Adrenal gland (tissue), 12 donors: ENCODE data around the gene KCNIP1. TPM values are rescaled to one million over a fixed set of nuclear protein-coding genes. Genes with fewer than 3 reads are reported as not detected.

Source experiments
- DNase-seq, 7 donors: peaks; one replicate each; pipeline ENCODE4 v3.0.0-alpha.2; 2019 to 2020
- H3K27ac ChIP-seq, 5 donors: fragments of 200-600 bp; sonication (generic) in 4 of 5; 1 replicate in 3 of 5; 2 replicates in 2 of 5; pipeline versions ENCODE4 v1.5.1 to v1.8.0; 2016 to 2020; ENCODE audit warnings: mild to moderate bottlenecking in 1 of 5
- H3K27me3 ChIP-seq: fragments of 200-600 bp; 2 replicates; pipeline ENCODE4 v1.8.0; 2021
- H3K36me3 ChIP-seq, 2 donors: fragments of 200-600 bp; replicated peaks in 1 of 2; 1 replicate in 1 of 2; 2 replicates in 1 of 2; pipeline versions ENCODE4 v1.5.1 to v1.8.0; 2018 to 2022
- H3K4me1 ChIP-seq, 2 donors: fragments of 200-600 bp; replicated peaks in 1 of 2; 1 replicate in 1 of 2; 2 replicates in 1 of 2; pipeline versions ENCODE4 v1.5.1 to v1.8.0; 2018 to 2021
- H3K4me3 ChIP-seq, 4 donors: fragments of 200-600 bp; sonication (generic) in 3 of 4; one replicate each; pipeline ENCODE4 v1.5.1; 2016 to 2018
- H3K9me3 ChIP-seq, 3 donors: fragments of 200-600 bp; sonication (generic) in 1 of 3; replicated peaks in 1 of 3; 1 replicate in 2 of 3; 2 replicates in 1 of 3; pipeline versions ENCODE4 v1.5.1 to v1.8.0; 2016 to 2021
- POLR2A ChIP-seq, 2 donors: fragments of 450-650 bp; IDR thresholded peaks; one replicate each; pipeline ENCODE4 v1.6.1; 2017; ENCODE audit warnings: antibody characterized with exemption in 2 of 2, mild to moderate bottlenecking in 2 of 2, moderate library complexity in 1 of 2
- WGBS, 4 donors: extraction: QIAGEN DNeasy Blood & Tissue Kit in 2 of 4; methylation state at CpG; one replicate each; pipeline versions ENCODE4 v1.1.5 to v1.1.7; 2013 to 2017; 5-methylcytosine and 5-hydroxymethylcytosine counted together
- intact Hi-C, 2 donors: fragments of 100-400 bp; cut with DNase I; formaldehyde crosslinking; loops; one replicate each; pipeline versions ENCODE4 v1.14.1 to v1.15.0; 2022 to 2023
- polyA plus RNA-seq, 3 donors: library from polyadenylated mRNA; stranded (reverse); fragments of 200-250 nt in 2 of 3; fragments of 350-450 nt in 1 of 3; fragmentation: Illumina TruSeq in 1 of 3; extraction: RNeasy Lipid Tissue Mini Kit (QIAGEN cat#74804) in 1 of 3; gene quantifications; one replicate each; pipeline ENCODE4 v1.2.3, GENCODE V29; 2013 to 2014
- total RNA-seq, 9 donors: library from RNA; depleted of rRNA in 4 of 9; stranded (reverse); fragments of >200 nt in 4 of 9; fragments of 120-200 nt in 1 of 9; fragmentation: NEBNext Ultra II Directional in 1 of 9; extraction: Animal tissue kit (Norgen Biotek cat#: 25700) in 1 of 9; gene quantifications; one replicate each; pipeline versions ENCODE4 v1.1.0 to v1.2.4, GENCODE V29; 2013 to 2023
- TF ChIP-seq, protein P1 (sequence below), 6 experiments: fragments of 450-650 bp in 4 of 6; fragments of 200-600 bp in 2 of 6; sonication (generic) in 1 of 6; IDR thresholded peaks; 1 replicate in 5 of 6; 2 replicates in 1 of 6; pipeline versions ENCODE4 v1.5.1 to v1.8.0; 2016 to 2021; ENCODE audit warnings: antibody characterized with exemption in 6 of 6, mild to moderate bottlenecking in 2 of 6, moderate library complexity in 1 of 6
- donor health status: healthy with polysubstance abuse.
- donor health status: Bipolar disorder and iron deficiency.
- donor health status: DM: yes; HTN: yes; CAD: no.
- donor health status: DM: no; HTN: no; CAD: no.
- donor health status: DM: no; HTN: no; CAD: no.
- donor health status: DM: yes; HTN: yes; CAD: no.

The KCNIP1 gene
- total and polyA plus RNA-seq, 12 donors: 0.14 to 12.6 (median 1.7) TPM; not detected in 1

DNA sequence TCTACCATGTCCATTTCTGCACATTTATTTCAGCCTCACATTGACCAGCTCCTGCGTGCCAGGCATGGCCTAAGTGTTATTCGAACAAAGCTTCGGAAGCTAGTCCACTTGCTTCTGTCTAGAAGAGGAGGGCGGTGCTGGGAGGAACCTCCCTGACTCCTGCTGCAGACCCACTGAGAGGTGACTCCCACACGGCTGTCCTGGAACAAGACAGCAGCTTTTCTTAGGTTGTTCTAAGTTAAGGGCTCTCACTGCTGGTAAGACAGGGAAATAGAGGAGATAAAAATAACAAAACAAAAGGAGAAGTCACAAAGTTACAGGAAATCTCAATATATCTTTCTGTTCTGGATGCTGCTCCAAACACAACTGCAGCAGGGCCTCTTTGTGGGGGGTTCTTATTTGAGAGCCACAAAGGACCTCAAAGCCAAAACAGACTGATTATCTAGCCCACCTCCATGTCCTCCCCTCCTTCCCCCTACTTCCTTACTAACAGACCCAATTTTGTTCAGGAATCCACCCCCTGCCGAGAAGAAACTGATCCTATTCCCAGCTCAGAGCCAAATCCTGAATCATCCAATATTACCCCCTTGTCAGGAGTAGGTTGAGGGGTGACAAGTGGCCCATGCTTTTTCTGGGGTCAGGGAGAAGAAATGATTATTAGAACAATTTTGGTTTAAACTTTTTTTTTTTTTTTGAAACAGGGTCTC is 28.4 kb upstream of the KCNIP1 start:
- intact Hi-C loops: no loop called here
- Histone ChIP-seq H3K4me3 (no peak overlapping the region), H3K36me3 (no peaks in the 10 kb centered on the region), H3K27ac (peak overlapping the region in 2 of 5 donors; percentile 12 to 54), H3K9me3 (no peaks in the 10 kb centered on the region), H3K4me1 (no peaks in the 10 kb centered on the region), H3K27me3 (no peaks in the 10 kb centered on the region)
- no peak for TF ChIP-seq POLR2A (IDR thresholded peaks at IDR 0.05)
- DNase-seq: no peak
- WGBS, 4 donors: 38 to 57% (median 52%) methylated on average over 6 of the region's 6 CpGs

DNA sequence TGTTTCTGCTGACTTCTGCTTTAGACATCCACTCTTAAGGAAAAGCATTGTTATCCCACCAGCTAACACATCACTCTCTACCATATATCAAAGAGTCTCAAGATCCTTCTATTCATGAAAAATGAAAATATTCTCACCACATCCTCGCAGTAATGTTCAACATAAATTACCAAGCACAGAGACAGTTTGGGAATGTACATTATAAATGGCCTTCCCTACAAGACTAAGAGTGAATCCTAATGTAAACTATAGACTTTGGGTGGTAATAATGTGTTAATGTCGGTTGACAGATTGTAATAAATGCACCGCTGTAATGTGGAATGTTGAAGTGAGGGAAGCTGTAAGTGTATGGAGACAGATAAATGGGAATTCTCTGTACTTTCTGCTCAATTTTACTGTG is 27.1 kb upstream of the KCNIP1 start:
- DNase-seq: no peak
- Histone ChIP-seq H3K36me3 (no peaks in the 10 kb centered on the region), H3K4me1 (no peaks in the 10 kb centered on the region), H3K27ac (no peak overlapping the region), H3K4me3 (no peak overlapping the region), H3K9me3 (no peaks in the 10 kb centered on the region), H3K27me3 (no peaks in the 10 kb centered on the region)
- no peak for TF ChIP-seq POLR2A (IDR thresholded peaks at IDR 0.05)
- TF ChIP-seq, protein P1, sequence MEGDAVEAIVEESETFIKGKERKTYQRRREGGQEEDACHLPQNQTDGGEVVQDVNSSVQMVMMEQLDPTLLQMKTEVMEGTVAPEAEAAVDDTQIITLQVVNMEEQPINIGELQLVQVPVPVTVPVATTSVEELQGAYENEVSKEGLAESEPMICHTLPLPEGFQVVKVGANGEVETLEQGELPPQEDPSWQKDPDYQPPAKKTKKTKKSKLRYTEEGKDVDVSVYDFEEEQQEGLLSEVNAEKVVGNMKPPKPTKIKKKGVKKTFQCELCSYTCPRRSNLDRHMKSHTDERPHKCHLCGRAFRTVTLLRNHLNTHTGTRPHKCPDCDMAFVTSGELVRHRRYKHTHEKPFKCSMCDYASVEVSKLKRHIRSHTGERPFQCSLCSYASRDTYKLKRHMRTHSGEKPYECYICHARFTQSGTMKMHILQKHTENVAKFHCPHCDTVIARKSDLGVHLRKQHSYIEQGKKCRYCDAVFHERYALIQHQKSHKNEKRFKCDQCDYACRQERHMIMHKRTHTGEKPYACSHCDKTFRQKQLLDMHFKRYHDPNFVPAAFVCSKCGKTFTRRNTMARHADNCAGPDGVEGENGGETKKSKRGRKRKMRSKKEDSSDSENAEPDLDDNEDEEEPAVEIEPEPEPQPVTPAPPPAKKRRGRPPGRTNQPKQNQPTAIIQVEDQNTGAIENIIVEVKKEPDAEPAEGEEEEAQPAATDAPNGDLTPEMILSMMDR (IDR thresholded peaks at IDR 0.05): no peak
- WGBS, 4 donors: 89 to 93% (median 92%) methylated on average over 3 of the region's 3 CpGs
- intact Hi-C loops: no loop called here

DNA sequence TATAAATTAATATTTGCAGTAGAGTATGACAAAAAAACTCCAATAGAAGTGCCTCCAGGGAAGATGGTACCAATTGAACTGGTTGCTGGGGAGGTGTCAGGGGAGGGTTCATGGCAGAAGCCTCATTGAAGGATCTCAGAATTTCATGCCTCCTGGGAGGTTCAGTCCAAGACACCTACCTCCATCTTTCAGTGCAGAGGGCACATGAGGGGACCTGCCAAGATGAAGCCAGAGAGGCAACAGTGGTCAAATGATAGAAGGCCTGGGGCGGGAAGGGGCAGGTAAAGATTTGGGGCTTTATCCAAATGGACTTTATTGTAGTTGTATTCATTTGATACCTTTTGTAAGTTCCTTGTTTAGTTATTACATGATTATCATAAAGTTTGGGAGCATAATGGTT is 25.9 kb upstream of the KCNIP1 start:
- Histone ChIP-seq H3K4me1 (no peaks in the 10 kb centered on the region), H3K9me3 (no peaks in the 10 kb centered on the region), H3K27me3 (no peaks in the 10 kb centered on the region), H3K36me3 (no peaks in the 10 kb centered on the region), H3K4me3 (no peak overlapping the region), H3K27ac (no peak overlapping the region)
- no peak for TF ChIP-seq POLR2A (IDR thresholded peaks at IDR 0.05)
- TF ChIP-seq, protein P1 (IDR thresholded peaks at IDR 0.05): no peak
- intact Hi-C loops: no loop called here
- no peak for DNase-seq
- 91 to 97% (median 94%) methylated on average over 1 of the region's 1 CpG for WGBS, 4 donors

DNA sequence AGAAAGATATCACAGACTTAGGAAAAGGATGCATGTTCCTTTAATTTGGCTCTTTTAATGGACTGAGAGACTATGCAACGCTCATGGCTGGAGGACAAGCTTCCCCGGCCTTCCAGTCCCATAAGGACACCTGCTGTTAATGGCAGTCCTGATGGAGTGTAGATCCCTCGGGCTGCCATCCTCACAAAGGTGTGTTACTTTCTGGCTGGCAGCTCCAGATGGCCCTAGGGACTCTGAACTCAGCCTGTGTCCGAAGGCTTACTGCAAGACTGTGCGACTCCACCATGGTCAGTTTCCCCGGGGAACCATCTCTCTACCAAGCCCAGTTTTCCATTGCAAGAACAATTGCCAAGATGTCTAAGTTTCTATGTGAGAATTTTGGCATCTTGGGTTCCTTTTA is 25.5 kb upstream of the KCNIP1 start:
- TF ChIP-seq POLR2A (IDR thresholded peaks at IDR 0.05): no peak
- TF ChIP-seq, protein P1 (IDR thresholded peaks at IDR 0.05): no peak

DNA sequence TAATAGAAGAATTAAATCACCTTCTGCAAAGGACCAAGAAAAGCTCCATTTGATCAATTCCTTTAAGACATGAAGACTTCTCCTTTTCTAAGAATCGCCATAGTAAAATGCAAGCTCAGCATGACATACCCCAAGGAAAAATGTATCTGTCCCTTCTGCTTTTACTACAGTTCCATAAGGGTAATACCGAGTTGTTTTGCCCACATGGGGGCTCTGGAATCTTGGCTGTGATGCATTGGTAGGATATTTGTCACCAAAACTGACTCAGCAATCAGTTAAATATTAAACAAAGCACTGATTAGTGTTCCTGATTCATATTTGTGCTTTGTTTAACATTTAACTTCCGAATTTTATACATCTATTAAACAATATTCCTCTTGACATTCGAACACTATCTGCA is 24.3 kb upstream of the KCNIP1 start:
- 49 to 56% (median 55%) methylated on average over 4 of the region's 4 CpGs for WGBS, 4 donors
- Histone ChIP-seq H3K9me3 (no peaks in the 10 kb centered on the region), H3K4me1 (no peaks in the 10 kb centered on the region), H3K27me3 (no peaks in the 10 kb centered on the region), H3K4me3 (no peak overlapping the region), H3K27ac (no peak overlapping the region), H3K36me3 (no peaks in the 10 kb centered on the region)
- no peak for TF ChIP-seq POLR2A (IDR thresholded peaks at IDR 0.05)
- TF ChIP-seq, protein P1 (IDR thresholded peaks at IDR 0.05): no peak
- intact Hi-C loops: no loop called here
- DNase-seq: no peak

More for the DNA sequence above, 25.5 kb upstream of the KCNIP1 start:
- WGBS, 4 donors: 80 to 85% (median 82%) methylated on average over 6 of the region's 6 CpGs
- DNase-seq: no peak
- no peak overlapping the region for H3K4me3 ChIP-seq
- H3K9me3 ChIP-seq: no peaks in the 10 kb centered on the region
- no peaks in the 10 kb centered on the region for H3K36me3 ChIP-seq
- H3K4me1 ChIP-seq: no peaks in the 10 kb centered on the region
- no peaks in the 10 kb centered on the region for H3K27me3 ChIP-seq
- H3K27ac ChIP-seq: no peak overlapping the region
- intact Hi-C loops: no loop called here
